D341Med (cell line): ENCODE results near the gene SLC24A3.

Experiments
- DNase-seq: peaks from one replicate; pipeline ENCODE4 v3.0.0; 2012; ENCODE audit warnings: low spot score

The SLC24A3 gene

GRCh38 chr20:19598117-19598850 is 385.8 kb downstream of the SLC24A3 start:
- no peak for DNase-seq

DNA sequence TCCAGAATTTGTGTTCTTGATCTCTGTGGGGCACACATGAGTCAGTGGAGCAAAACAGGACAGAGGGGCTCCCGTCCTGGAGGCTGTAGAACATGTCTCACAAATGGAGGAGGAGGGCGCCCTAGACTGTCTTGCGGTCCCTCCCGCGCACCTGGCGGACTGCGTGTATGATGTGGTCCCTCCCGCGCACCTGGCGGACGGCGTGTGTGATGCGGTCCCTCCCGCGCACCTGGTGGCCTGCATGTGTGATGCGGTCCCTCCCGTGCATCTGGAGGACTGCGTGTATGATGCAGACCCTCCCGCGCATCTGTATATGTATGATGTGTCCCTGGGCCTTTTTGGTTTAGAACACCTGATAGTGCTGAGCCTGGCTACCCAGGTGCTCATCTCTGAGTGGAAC is 386.8 kb downstream of the SLC24A3 start:
- no peak for DNase-seq

GRCh38 chr20:19600042-19600441 is 387.6 kb downstream of the SLC24A3 start:
- no peak for DNase-seq

GRCh38 chr20:19601126-19601810 is 388.8 kb downstream of the SLC24A3 start:
- DNase-seq = no peak

GRCh38 chr20:19602675-19603375 is 390.4 kb downstream of the SLC24A3 start:
- DNase-seq = no peak

- no peak for DNase-seq
These were observed 390.9 kb downstream of the SLC24A3 start for GRCh38 chr20:19603376-19603750.

- no peak for DNase-seq
These were observed 393.5 kb downstream of the SLC24A3 start for GRCh38 chr20:19605786-19606485.

DNA sequence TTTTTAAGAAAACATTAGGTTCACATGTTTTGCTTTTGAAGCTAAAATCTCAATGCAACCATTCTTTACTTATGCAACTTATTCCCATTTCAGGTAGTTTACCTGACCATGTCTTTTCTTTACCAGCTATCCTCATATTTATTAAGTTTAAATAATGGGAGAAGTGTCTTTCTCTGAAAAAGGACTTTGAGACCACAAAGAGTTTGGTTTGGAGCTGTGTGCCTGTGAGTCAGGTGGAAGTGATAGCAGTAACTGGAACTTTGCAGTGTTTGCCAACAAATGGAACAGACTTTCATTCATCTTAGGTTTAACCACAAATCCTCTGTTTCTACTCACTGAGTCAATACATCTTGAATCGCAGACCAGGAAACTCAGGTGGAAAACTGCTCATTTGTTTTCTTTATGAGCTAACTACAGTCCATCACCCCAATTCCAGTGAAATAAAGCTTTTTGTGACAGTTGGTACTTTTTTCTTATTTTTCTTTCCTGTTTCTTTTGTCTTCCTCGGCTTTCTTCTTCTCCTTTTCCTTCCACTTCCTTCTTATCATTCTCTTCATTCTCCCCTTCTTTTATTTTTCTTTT is 397.3 kb downstream of the SLC24A3 start:
- DNase-seq = no peak

- no peak for DNase-seq
These were observed 403.2 kb downstream of the SLC24A3 start for GRCh38 chr20:19615629-19616028.

DNA sequence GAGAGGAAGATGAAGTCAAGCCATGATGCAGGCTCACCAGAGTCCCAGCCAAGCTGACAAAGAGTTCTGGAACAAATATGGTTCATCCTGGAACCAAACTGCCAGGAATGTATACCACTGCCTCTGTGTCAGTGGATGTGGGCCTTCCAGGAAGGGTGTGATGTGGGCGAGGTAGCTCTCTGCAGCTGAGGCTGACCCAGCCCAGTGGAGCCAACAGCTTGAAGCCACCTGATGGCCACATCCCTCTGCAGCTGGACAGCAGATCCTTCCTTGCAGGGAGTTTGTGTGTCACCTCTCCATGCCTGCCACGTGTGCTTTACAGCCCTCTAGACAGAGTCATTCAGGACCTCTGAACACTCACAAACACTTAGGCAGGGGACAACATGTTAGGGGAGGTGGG is 403.6 kb downstream of the SLC24A3 start:
- no peak for DNase-seq

- no peak for DNase-seq
These were observed 404.2 kb downstream of the SLC24A3 start for GRCh38 chr20:19616620-19617019.

GRCh38 chr20:19617256-19617655 is 404.8 kb downstream of the SLC24A3 start:
- no peak for DNase-seq

DNA sequence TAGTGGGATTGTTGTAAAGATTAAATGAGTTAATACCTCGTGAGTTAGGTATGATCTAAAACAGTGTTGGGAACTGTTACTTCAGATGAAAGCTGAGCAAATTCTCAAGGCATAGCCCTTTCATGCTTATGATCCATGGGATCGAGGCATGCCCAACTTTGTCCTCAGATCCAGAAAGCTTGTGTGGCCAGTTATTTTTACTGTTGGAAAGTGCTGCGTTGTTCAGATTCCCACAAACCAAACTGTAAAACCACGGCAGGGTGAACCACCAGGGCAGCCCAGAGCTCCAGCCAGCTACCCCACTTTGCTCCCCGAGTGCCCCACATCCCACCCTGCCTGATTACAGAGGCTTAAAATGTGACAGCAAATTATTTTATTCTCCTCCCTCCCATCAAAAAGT is 406.3 kb downstream of the SLC24A3 start:
- no peak for DNase-seq

DNA sequence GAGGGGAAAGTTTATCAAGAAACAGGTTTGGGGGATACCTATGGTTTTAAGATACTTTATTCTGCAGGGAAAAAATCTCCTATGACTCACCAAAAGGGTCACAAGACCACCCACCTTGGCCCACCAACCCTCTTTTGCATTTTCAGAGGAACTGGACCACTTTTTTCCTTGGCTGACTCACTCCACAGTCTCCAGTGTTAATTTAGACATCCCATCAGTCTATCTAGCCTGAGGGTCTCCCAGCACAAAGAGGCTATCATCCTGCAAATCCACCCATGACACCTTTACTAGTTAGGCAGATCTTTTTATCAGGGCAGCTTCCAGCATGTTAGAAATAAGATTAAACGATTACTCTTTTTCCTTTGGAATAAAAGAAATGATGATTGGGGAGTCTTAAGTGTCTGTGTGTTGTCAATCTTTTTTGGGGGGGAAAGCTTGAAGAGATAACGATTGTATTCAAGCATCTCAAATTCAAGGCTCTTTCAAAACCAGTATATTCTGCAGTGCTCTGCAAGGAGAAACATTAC is 407.5 kb downstream of the SLC24A3 start:
- DNase-seq = no peak

DNA sequence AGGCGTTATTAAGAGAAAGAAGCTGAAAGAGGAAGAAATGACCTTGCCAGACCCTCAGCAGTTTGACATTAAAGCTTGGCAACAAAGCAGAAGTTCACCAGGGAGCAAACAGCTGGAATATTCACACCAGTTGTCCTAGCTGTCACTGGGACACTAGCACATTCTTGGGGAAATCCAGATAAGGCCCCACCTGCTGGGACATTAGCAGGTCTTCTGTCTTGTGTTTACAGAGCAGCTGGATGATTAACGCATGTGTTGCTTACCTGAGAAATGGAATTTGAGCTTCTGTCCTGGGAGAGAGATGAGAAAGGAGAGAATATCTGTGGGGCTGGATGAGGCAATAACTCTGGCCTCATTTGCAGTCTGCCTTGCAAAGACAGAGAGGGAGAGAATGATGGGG is 408.0 kb downstream of the SLC24A3 start:
- no peak for DNase-seq

DNA sequence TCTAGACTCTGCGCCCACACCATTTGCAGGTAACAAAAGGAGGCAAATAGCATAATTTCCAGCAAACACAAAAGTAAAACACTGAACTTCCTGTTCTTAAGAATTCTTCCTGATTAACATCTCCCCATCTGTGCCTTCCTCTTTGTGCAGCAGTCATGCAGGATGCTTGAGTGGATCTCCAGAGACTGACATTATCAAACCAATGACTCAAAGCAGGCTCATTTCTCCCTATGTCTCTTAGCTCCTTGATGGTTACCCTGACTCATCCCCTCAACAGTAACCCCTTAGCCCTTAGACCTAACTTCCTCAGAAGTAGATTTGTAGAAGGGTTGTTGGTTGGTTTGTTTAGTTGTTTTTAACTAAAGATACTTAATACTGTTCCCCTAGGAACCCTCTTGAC is 408.6 kb downstream of the SLC24A3 start:
- no peak for DNase-seq

- no peak for DNase-seq
These were observed 412.0 kb downstream of the SLC24A3 start for GRCh38 chr20:19624221-19624965.

GRCh38 chr20:19625426-19625825 is 413.0 kb downstream of the SLC24A3 start:
- no peak for DNase-seq

- no peak for DNase-seq
These were observed 414.5 kb downstream of the SLC24A3 start for GRCh38 chr20:19626896-19627295.

DNA sequence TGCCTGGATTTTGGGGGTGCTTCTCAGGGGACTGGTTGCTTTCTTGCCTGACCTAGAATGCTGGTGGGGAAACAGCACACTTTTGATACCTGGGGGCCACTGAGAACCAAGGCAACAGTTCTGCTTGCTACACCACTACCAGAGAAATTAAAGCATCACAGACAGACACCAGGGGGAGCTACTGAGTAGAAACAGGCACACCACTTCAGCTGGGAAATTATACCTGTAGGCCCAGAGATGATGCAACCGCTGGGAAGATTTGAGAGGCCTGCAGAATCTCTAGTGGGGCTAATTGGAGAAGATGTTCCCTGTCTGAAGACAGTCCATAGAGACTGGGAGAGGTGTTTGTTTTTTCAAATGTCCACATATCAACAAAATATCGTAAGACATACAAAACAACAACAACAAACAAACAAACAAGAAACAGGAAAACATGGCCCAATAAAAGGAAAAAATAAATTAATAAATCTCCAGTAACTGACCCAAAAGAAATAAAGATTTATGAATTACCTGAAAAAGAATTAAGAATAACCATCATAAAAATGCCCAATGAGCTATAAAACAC is 416.2 kb downstream of the SLC24A3 start:
- peak; percentile 58 for DNase-seq

- DNase-seq = no peak
These were observed 419.0 kb downstream of the SLC24A3 start for GRCh38 chr20:19631410-19631809.
